HepG2 (cell line): ENCODE results near the gene POLR1H. TPM values are rescaled to one million over a fixed set of nuclear protein-coding genes. Genes with fewer than 3 reads are reported as not detected.

ENCODE experiments used
- ATF3 ChIP-seq: sonication (generic); formaldehyde crosslinking; IDR thresholded peaks from 2 replicates; pipeline ENCODE4 v1.4.0; 2020; ENCODE audit warnings: missing genetic modification reagents
- GLI4 ChIP-seq: sonication (generic); formaldehyde crosslinking; IDR thresholded peaks from 2 replicates; pipeline ENCODE4 v1.5.1; 2020; ENCODE audit warnings: missing genetic modification reagents, mild to moderate bottlenecking, moderate library complexity, borderline replicate concordance
- GLMP ChIP-seq: sonication (generic); formaldehyde crosslinking; IDR thresholded peaks from 2 replicates; pipeline ENCODE4 v1.9.0; 2021; ENCODE audit warnings: missing genetic modification reagents, mild to moderate bottlenecking, borderline replicate concordance
- JARID2 ChIP-seq: sonication (generic); formaldehyde crosslinking; IDR thresholded peaks from 2 replicates; pipeline ENCODE4 v1.8.1; 2023; ENCODE audit warnings: missing genetic modification reagents, inconsistent platforms; ENCODE audit not compliant: insufficient replicate concordance
- JUND ChIP-seq: sonication (generic); formaldehyde crosslinking; IDR thresholded peaks from 2 replicates; pipeline ENCODE4 v1.8.0; 2022; ENCODE audit warnings: mild to moderate bottlenecking, missing genetic modification reagents
- KMT2B ChIP-seq: IDR thresholded peaks from 2 replicates; pipeline ENCODE4 v1.6.1; 2016; ENCODE audit warnings: missing genetic modification reagents, missing compliant biosample characterization
- MEF2D ChIP-seq: sonication (generic); formaldehyde crosslinking; IDR thresholded peaks from 2 replicates; pipeline ENCODE4 v1.5.1; 2020; ENCODE audit warnings: mild to moderate bottlenecking, missing genetic modification reagents
- MLXIP ChIP-seq: sonication (generic); formaldehyde crosslinking; IDR thresholded peaks from 2 replicates; pipeline ENCODE4 v1.9.0; 2021; ENCODE audit warnings: missing genetic modification reagents, borderline replicate concordance
- NFE2 ChIP-seq: sonication (generic); formaldehyde crosslinking; IDR thresholded peaks from 2 replicates; pipeline ENCODE4 v1.4.0; 2020; ENCODE audit warnings: missing genetic modification reagents
- RFX3 ChIP-seq: IDR thresholded peaks from 2 replicates; pipeline ENCODE4 v1.6.1; 2016; ENCODE audit warnings: missing biosample characterization, missing genetic modification reagents
- SKIL ChIP-seq: sonication (generic); formaldehyde crosslinking; IDR thresholded peaks from 2 replicates; pipeline ENCODE4 v1.8.0; 2022; ENCODE audit warnings: missing genetic modification reagents, mild to moderate bottlenecking, moderate library complexity, borderline replicate concordance
- STAT5B ChIP-seq: sonication (generic); formaldehyde crosslinking; IDR thresholded peaks from 2 replicates; pipeline ENCODE4 v1.4.0; 2020; ENCODE audit warnings: missing genetic modification reagents
- ZFYVE20 ChIP-seq: sonication (generic); formaldehyde crosslinking; IDR thresholded peaks from 2 replicates; pipeline ENCODE4 v1.8.0; 2023; ENCODE audit warnings: low read depth, mild to moderate bottlenecking, moderate library complexity, missing genetic modification reagents, borderline replicate concordance
- ZNF207 ChIP-seq: fragments of 450-650 bp; IDR thresholded peaks from 2 replicates; pipeline ENCODE4 v1.6.1; 2016; ENCODE audit warnings: antibody characterized with exemption, borderline replicate concordance
- ZNF383 ChIP-seq: sonication (generic); formaldehyde crosslinking; IDR thresholded peaks from 2 replicates; pipeline ENCODE4 v1.4.0; 2020; ENCODE audit warnings: missing genetic modification reagents, mild to moderate bottlenecking, borderline replicate concordance
- ZNF503 ChIP-seq: sonication (generic); formaldehyde crosslinking; IDR thresholded peaks from 2 replicates; pipeline ENCODE4 v1.4.0; 2020; ENCODE audit warnings: missing genetic modification reagents
- ZNF788 ChIP-seq: sonication (generic); formaldehyde crosslinking; IDR thresholded peaks from 2 replicates; pipeline ENCODE4 v1.5.0; 2020; ENCODE audit warnings: mild to moderate bottlenecking, missing genetic modification reagents, borderline replicate concordance
- ZSCAN22 ChIP-seq: sonication (generic); formaldehyde crosslinking; IDR thresholded peaks from 2 replicates; pipeline ENCODE4 v1.4.0; 2020; ENCODE audit warnings: mild to moderate bottlenecking, missing genetic modification reagents
- polyA plus RNA-seq, 8 experiments: library from polyadenylated mRNA; depleted of rRNA in 3 of 8; stranded (reverse) in 7 of 8; unstranded in 1 of 8; fragments of >200 nt; fragmentation: Illumina TruSeq in 4 of 8; extraction: Trizol in 4 of 8; gene quantifications; 2 replicates each; pipeline versions ENCODE4 v1.2.1 to v1.2.3, GENCODE V29; 2011 to 2016; ENCODE audit warnings: low read depth in 4 of 8, missing spikeins in 1 of 8, mixed read lengths in 1 of 8; ENCODE audit not compliant: insufficient read depth in 1 of 8
- total RNA-seq, 5 experiments: library from RNA; depleted of rRNA; stranded (reverse); fragments of >200 nt; fragmentation: Illumina TruSeq; extraction: Trizol; gene quantifications; 2 replicates each; pipeline ENCODE4 v1.2.3, GENCODE V29; 2016; ENCODE audit warnings: low read depth in 1 of 5

The POLR1H gene
- total and polyA plus RNA-seq, 2 of the 13 experiments (the other 11 are each of a cell fraction or from before 2014, with no cell fraction given), result 61.4 to 79.8 TPM

- TF ChIP-seq GLMP (CRISPR knock-in tag) (no peak; the same call in 1 of the 2 replicates), JUND (CRISPR knock-in tag) (0 out of 2 replicates have a peak, but pooled peaks have one; percentile 66), ZNF383 (CRISPR knock-in tag) (no peak), ZNF503 (peak; percentile 97), SKIL (no peak), KMT2B (CRISPR knock-in tag) (peak; percentile 100), RFX3 (CRISPR knock-in tag) (peak; percentile 45; the same call in 1 of the 2 replicates), JARID2 (CRISPR knock-in tag) (no peak), GLI4 (CRISPR knock-in tag) (0 out of 2 replicates have a peak, but pooled peaks have one; percentile 18), ATF3 (CRISPR knock-in tag) (peak; percentile 73), ZSCAN22 (CRISPR knock-in tag) (no peak), NFE2 (no peak), STAT5B (CRISPR knock-in tag) (no peak), MEF2D (CRISPR knock-in tag) (peak; percentile 80; the same call in 1 of the 2 replicates), ZFYVE20 (CRISPR knock-in tag) (peak; percentile 81; the same call in 1 of the 2 replicates), MLXIP (CRISPR knock-in tag) (peak; percentile 79; the same call in 1 of the 2 replicates), ZNF788 (peak; percentile 64; the same call in 1 of the 2 replicates), ZNF207 (no peak)
These were observed at the start of gene POLR1H (continued) for GRCh38 chr6:30061092-30061857.
